Measurements from ENCODE around the gene ITGB5. TPM values are rescaled to one million over a fixed set of nuclear protein-coding genes. Genes with fewer than 3 reads are reported as not detected.

ITGB5 gene
- total RNA-seq, 1 experiment from 2014 or later: 339 TPM

DNA sequence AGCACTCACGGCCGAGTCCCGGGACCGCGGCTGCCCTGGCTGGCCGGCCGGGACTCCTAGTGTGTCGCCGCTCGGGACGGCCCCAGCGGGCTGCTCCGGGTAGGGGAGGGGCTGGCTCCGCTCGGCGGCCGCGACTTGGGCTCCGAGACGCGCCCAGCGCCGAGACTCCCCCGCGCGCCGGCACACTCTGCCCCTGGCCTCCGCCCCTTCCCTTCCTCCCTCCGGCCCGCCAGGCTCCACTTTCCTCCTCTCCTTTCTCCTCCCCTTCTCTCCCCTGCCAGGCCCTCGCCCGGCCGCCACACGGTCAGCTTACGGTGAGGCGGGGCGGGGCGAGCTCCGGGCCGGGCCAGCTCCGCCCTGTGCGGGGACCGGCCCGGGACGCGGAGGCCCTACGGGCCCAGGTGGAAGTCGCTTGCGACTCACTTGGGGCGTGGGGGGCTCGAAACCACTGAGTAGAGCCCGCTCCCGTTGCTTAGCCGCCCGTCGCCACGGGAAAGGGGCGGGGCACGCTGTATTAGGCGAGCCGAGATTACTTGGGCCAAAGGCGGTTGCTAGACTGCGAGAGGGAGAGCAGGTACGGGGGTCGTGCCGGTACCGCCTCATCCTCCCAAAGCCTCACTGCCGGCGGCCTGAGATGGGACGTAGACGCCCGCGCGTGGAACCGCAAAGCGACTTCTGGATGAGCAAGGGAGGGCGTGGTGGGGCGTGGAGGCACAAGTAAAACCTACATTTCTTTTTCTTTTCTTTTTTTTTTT lies at the start of gene ITGB5 (continued):
- TF ChIP-seq, protein P1, sequence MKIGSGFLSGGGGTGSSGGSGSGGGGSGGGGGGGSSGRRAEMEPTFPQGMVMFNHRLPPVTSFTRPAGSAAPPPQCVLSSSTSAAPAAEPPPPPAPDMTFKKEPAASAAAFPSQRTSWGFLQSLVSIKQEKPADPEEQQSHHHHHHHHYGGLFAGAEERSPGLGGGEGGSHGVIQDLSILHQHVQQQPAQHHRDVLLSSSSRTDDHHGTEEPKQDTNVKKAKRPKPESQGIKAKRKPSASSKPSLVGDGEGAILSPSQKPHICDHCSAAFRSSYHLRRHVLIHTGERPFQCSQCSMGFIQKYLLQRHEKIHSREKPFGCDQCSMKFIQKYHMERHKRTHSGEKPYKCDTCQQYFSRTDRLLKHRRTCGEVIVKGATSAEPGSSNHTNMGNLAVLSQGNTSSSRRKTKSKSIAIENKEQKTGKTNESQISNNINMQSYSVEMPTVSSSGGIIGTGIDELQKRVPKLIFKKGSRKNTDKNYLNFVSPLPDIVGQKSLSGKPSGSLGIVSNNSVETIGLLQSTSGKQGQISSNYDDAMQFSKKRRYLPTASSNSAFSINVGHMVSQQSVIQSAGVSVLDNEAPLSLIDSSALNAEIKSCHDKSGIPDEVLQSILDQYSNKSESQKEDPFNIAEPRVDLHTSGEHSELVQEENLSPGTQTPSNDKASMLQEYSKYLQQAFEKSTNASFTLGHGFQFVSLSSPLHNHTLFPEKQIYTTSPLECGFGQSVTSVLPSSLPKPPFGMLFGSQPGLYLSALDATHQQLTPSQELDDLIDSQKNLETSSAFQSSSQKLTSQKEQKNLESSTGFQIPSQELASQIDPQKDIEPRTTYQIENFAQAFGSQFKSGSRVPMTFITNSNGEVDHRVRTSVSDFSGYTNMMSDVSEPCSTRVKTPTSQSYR (CRISPR knock-in tag; IDR thresholded peaks at IDR 0.05): no peak
- TF ChIP-seq NFYB (CRISPR knock-in tag; conservative IDR thresholded peaks at IDR 0.05; ENCODE audit: low read depth): no peak
- peak; percentile 92 for TF ChIP-seq ZNF671 (CRISPR knock-in tag; IDR thresholded peaks at IDR 0.05)
- TF ChIP-seq TCF7 (CRISPR knock-in tag; IDR thresholded peaks at IDR 0.05; ENCODE audit: low read depth): no peak
- TF ChIP-seq, protein P2, sequence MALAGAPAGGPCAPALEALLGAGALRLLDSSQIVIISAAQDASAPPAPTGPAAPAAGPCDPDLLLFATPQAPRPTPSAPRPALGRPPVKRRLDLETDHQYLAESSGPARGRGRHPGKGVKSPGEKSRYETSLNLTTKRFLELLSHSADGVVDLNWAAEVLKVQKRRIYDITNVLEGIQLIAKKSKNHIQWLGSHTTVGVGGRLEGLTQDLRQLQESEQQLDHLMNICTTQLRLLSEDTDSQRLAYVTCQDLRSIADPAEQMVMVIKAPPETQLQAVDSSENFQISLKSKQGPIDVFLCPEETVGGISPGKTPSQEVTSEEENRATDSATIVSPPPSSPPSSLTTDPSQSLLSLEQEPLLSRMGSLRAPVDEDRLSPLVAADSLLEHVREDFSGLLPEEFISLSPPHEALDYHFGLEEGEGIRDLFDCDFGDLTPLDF (CRISPR knock-in tag; IDR thresholded peaks at IDR 0.05): no peak
- TF ChIP-seq RORB (CRISPR knock-in tag; IDR thresholded peaks at IDR 0.05): no peak
- TF ChIP-seq ZNF425 (CRISPR knock-in tag; conservative IDR thresholded peaks at IDR 0.05): no peak
- TF ChIP-seq SP1 (CRISPR knock-in tag; conservative IDR thresholded peaks at IDR 0.05): peak; percentile 34; the same call in 1 of the 2 replicates
- no peak for TF ChIP-seq CBFB (CRISPR knock-in tag; IDR thresholded peaks at IDR 0.05; ENCODE audit: low read depth)
- TF ChIP-seq, protein P3, sequence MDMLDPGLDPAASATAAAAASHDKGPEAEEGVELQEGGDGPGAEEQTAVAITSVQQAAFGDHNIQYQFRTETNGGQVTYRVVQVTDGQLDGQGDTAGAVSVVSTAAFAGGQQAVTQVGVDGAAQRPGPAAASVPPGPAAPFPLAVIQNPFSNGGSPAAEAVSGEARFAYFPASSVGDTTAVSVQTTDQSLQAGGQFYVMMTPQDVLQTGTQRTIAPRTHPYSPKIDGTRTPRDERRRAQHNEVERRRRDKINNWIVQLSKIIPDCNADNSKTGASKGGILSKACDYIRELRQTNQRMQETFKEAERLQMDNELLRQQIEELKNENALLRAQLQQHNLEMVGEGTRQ (CRISPR knock-in tag; IDR thresholded peaks at IDR 0.05): no peak
- 0 out of 2 replicates have a peak, but pooled peaks have one; percentile 38 for TF ChIP-seq GABPB1 (CRISPR knock-in tag; IDR thresholded peaks at IDR 0.05)
- TF ChIP-seq, protein P4, sequence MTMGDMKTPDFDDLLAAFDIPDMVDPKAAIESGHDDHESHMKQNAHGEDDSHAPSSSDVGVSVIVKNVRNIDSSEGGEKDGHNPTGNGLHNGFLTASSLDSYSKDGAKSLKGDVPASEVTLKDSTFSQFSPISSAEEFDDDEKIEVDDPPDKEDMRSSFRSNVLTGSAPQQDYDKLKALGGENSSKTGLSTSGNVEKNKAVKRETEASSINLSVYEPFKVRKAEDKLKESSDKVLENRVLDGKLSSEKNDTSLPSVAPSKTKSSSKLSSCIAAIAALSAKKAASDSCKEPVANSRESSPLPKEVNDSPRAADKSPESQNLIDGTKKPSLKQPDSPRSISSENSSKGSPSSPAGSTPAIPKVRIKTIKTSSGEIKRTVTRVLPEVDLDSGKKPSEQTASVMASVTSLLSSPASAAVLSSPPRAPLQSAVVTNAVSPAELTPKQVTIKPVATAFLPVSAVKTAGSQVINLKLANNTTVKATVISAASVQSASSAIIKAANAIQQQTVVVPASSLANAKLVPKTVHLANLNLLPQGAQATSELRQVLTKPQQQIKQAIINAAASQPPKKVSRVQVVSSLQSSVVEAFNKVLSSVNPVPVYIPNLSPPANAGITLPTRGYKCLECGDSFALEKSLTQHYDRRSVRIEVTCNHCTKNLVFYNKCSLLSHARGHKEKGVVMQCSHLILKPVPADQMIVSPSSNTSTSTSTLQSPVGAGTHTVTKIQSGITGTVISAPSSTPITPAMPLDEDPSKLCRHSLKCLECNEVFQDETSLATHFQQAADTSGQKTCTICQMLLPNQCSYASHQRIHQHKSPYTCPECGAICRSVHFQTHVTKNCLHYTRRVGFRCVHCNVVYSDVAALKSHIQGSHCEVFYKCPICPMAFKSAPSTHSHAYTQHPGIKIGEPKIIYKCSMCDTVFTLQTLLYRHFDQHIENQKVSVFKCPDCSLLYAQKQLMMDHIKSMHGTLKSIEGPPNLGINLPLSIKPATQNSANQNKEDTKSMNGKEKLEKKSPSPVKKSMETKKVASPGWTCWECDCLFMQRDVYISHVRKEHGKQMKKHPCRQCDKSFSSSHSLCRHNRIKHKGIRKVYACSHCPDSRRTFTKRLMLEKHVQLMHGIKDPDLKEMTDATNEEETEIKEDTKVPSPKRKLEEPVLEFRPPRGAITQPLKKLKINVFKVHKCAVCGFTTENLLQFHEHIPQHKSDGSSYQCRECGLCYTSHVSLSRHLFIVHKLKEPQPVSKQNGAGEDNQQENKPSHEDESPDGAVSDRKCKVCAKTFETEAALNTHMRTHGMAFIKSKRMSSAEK (CRISPR knock-in tag; IDR thresholded peaks at IDR 0.05; ENCODE audit: borderline replicate concordance): no peak

GRCh38 chr3:124935794-124936542 lies 48.8 kb upstream of the ITGB5 start:
- H3K4me1 Mint-ChIP-seq: no peaks in the 10 kb centered on the region
- ATAC-seq: no peak
- H3K4me3 Mint-ChIP-seq: no peak overlapping the region
- CTCF ChIA-PET: interaction anchor here (0.6 kb wide), 1 partner anchor 1212 kb away, joined by 4 read pairs; no protein-coding TSS in a partner anchor
- no peak overlapping the region for H3K27ac Mint-ChIP-seq
- DNase-seq (ENCODE audit: low spot score): no peak
- TF ChIP-seq ZNF121 (CRISPR knock-in tag; IDR thresholded peaks at IDR 0.05) (no peak), ZNF423 (CRISPR knock-in tag; IDR thresholded peaks at IDR 0.05) (no peak), NR2C2 (CRISPR knock-in tag; IDR thresholded peaks at IDR 0.05) (no peak), FOXP1 (CRISPR knock-in tag; IDR thresholded peaks at IDR 0.05; ENCODE audit: borderline replicate concordance) (no peak), ZSCAN18 (CRISPR knock-in tag; IDR thresholded peaks at IDR 0.05) (no peak), ZNF396 (CRISPR knock-in tag; IDR thresholded peaks at IDR 0.05; ENCODE audit: borderline replicate concordance) (no peak)
- TF ChIP-seq, protein P2 (CRISPR knock-in tag; IDR thresholded peaks at IDR 0.05): no peak
- TF ChIP-seq, protein P5, sequence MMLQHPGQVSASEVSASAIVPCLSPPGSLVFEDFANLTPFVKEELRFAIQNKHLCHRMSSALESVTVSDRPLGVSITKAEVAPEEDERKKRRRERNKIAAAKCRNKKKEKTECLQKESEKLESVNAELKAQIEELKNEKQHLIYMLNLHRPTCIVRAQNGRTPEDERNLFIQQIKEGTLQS (CRISPR knock-in tag; conservative IDR thresholded peaks at IDR 0.05): no peak
- POLR2A ChIA-PET: no interaction called here
- H3K36me3 Mint-ChIP-seq: no peaks in the 10 kb centered on the region
- H3K27me3 Mint-ChIP-seq (ENCODE audit: low read depth): no peaks in the 10 kb centered on the region
- H3K9me3 Mint-ChIP-seq: peaks cover 7% of the 10 kb centered on the region

All from WTC11 (cell line).